GM18502 (cell line): ENCODE results near the gene FAM47E.

Experiments
- ATAC-seq: cut with Tn5 transposase; IDR thresholded peaks from one replicate; pipeline ENCODE4 v1.9.1; 2021; ENCODE audit warnings: mild to moderate bottlenecking; ENCODE audit not compliant: unreplicated experiment, poor library complexity

The FAM47E gene

DNA sequence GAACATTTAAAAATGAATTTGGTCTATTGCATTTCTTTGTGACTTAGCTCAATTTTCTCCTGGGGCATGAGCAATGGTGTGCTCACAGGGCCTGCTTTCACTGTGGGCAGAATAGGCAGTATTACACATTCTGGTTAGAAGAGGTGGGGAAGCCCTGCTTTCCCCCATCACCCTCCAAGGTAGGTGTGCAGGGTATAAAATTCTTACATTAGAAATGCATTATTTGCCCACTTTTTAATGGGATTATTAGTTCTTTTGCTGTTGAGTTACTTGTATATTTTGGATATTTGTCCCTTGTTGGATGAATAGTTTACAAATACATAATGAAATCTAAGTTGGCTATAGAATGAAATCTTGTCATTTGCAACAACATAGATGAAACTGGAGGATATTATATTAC, 46.7 kb downstream of the FAM47E start:
- no peak for ATAC-seq

DNA sequence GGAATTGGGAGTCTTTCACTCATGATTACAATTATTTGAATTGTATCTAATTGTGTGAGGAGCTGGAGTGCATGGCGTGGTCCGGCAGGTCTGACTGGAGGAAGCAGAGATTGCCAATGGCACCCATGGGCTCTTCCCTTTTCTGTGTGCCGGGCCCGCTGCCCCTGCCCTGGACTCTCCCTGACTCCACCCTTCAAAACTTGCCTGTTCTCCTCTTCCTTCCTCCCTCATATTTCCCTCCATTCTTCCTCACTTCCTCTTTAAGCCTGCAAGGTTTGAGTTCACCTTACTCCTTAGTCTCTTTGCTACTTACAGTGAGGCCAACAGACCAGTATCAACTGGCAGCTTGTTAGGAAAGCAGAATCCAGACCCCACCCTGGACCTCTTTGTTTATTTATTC, 48.5 kb downstream of the FAM47E start:
- ATAC-seq: no peak

DNA sequence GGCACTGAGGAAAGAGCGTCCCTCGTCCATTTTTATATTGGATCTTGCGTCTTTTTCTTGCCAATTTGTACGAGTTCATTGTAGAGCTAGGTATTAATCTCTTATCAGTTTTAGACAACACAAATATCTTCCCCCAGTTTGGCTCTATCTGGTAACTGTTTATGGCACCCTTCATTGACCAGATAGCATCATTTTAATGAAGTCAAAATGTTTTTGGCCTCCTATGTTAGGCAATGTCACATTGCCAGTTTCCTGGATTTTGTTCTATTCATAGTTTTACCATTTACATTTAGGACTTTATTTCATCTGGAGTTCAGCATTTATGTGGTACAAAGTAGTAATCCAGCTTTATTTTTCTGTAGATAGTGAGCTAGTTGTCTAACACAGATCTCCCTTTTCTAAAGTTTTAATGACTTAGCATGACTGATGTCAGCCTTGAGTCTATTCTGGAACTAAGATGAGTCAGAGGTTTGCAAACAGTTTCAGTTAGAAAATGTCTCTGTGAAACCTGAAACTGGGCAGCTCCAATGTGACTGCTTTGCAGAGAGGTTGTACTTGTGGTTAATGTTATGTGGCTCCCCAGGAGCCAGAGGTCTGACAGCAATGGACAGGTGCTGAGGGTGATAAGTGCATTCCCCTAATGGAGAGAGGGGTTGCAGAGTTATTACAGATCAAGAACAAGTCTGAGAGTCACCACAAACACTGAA, 49.7 kb downstream of the FAM47E start:
- ATAC-seq: peak; percentile 98

DNA sequence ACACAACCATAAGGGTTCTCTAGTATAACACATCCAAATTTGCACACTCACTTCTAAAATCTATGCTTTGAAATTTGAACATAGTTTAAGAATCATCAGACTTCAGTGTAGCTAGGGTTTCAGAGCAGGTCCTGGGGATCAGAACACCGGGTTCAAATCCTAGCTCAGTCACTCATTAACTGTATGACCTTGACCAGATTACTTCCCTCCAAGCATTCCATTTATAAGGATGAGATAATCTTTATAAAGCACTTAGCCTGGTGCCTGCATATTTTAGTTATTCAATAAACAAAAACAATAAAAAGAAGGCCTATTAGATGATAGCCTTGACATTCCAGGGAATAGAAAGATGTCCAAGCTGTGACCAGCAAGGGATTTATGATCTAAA, 50.2 kb downstream of the FAM47E start:
- ATAC-seq: no peak

DNA sequence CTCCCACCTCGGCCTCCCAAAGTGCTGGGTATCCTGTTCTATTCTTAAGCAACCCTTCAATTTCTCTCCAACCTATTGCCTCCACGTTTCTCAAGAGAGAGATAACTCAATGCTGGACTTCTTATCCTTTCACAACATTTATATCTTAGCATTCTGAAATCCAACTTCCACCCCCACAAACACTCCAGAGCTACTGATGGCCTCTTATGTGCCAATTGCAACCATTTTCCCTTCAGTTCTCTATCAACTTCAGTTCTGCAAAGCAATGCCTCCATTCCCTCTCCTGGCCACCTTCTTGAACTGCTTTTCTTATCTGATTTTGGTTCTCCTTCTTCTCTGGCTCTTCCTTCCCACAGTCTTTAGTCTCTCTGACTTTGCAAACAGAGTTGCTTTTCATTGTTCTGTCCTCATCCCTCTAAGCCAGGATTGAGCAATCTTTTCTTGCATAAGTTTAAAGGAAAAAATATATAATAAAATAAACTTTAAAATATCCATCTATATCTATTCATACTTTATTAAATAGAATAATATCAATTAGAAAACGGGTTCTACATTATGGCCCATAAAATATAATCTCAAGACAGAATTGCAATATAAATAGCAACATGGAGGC, 51.4 kb downstream of the FAM47E start:
- ATAC-seq: no peak

DNA sequence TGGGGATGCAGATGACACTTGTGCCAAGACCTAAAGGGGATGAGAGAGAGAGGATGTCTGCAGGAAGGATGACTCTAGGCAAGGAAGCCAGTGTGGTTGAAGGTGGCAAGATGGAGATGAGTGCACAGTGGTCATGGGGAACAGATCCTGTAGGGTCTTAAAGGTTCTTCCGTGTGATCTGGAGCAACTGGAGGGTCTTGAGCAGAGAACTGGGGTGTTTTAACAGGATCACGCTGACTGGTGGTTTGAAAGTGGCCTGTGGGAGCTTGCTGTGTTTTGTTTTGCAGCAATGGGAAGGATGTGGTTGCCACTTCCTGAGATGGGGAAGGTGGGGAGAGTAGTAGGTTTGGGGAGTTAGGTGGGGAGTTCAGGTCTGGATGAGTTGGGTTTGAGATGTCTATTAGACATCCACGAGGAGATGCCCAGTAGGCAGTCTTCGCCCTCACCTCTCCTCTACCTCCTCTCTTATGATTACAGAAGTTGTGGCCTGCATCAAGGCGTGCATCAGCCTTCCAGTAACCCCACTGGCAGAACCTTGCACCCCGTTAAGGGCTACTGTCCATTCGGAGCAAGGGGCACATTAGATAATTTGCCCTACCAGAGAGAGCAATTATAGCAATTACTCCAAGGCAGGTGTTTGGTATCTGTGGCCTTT, 53.6 kb downstream of the FAM47E start:
- ATAC-seq: no peak

DNA sequence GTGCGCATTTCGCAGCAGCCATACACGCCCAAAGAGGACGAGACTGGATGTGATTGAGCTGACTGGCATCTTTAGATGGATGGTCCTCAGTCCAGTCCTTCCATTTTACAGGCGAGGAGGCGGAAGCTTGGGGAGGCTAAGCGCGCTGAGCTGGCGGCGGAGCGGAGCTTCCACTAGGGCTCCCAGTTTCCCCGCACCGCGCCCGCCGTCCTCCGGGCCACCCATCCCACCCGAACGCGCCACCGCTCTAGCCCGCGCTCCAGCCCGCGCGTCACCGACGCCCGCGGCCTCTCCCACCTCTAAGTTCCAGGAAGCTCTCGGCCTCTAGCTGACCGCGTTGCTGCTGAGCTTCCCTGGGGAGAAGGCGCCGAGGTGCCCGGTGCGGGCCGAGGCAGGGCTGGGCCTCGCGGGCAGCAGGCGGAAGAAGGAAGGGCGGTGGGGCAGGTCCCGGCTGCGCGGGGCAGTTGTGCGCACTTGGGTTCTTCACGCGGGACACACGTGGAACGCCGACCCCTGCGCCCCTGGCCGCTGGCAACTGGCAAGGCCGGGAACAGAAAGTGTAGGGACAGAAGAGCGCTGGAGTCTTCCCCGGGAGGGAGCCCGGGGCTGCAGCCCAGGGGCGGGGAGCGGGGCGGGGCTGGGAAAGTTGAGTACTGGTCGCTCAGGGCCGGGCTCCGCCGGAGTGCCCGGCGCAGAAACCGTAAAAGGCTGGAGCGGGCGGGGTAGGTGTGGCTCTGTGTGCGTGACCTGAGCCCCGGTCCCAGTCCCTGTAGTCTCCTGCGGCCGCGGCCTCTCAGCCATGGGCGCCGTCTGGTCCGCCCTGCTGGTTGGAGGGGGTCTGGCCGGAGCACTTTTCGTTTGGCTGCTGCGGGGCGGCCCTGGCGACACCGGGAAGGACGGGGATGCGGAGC, 54.7 kb downstream of the FAM47E start, which contains the start of gene STBD1:
Gene STBD1, plus strand, starts transcription at position 763 of the 911 bp plus-strand sequence. Its CDS starts 37 bp downstream, at position 800.
- no peak for ATAC-seq

DNA sequence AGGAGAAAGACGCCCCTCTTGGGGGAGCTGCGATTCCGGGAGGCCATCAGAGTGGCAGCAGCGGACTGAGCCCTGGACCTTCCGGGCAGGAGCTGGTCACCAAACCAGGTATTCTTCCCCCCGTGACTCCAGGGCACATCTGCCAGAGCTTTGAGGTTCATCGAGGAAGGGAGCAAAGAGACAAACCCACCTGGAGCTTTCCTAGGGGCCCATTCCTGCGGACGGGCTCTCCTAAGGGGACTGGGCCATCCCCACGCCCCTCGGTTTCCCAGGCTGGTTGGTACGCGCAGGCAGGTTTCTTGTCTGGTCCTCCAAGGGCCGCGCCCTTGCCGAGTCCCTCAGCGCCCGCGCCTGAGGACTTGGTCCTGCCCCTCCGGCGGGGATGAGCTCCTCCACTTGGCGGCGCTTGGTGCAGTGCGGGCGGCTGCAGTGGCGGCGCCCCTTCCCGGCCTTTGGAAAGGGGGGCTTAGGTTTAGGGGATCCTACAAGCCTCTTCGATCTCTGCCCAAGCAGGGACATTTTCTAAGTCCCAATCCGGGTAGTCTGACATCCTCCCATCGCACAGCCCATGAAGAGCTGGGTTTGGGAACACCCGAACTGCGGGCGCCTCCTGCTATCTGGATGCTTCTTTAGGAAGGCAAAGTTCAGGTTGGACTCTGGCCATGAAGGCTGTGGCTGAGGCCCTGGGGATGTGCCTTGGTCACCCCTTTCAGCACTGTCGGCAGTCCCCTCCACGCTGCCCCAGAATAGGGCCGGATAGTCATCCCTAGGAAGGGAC, 55.5 kb downstream of the FAM47E start:
- no peak for ATAC-seq

DNA sequence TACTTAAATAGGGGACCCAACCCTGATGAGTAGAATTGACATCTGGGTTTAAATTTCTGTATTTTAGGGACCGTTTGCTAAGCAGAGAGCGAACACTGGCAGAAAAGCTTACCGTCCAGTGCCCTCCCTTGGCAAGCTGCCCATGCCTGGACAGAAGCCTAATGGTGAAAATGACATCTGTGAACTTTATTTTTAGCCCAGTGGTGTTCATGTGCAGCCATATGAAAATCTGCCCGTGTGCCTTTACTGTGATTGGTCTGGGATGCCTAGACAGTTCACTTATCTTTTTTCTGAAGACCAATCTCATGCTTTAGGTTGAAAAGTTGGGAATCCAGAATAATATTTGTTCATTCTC, 56.1 kb downstream of the FAM47E start:
- no peak for ATAC-seq

DNA sequence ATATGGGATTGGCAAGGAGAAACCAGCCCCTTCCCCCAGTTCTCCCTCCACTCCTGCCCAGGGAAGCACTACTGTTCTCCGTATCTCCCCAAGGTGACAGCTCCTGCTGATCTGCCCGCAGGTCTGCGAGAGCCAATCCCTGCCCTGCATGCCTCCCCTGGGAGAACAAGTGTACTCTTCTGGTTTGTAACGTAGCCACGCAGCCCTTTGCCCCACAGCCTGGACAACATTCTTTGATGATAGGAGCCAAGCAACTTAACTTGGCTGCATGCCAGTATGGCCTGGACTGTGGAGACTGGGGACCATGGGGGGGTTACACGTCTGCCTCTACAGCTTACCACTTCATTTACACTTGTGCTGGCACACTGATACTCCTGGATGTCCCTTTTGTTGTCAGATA, 57.0 kb downstream of the FAM47E start:
- ATAC-seq: no peak

DNA sequence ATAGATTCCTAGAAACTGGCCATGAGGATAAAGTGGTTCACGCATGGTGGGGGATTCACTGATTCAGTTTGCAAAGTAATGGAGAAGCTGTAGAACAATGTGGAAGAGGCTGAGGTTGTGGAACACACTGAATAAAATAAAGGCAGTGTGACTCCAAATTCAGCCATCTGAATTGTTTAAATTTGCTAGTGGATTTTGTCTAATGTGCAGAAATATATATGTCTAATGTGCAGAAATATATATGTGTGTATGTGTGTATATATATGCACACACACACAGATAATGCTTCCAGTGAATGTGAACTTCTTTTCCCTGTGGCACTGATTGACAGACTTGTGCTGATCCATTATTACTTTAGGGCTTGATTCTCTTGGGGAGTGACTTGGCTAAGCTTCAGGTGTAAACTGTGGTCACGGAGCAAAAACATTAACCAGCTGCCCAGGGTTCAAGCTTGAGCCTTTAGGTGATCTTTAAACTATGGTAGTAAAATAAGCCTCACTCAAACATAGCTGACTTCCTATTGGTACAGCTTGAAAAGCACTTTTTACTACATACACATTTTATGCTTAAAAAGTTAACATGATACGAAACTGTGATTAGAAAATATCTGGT, 58.5 kb downstream of the FAM47E start:
- ATAC-seq: no peak

DNA sequence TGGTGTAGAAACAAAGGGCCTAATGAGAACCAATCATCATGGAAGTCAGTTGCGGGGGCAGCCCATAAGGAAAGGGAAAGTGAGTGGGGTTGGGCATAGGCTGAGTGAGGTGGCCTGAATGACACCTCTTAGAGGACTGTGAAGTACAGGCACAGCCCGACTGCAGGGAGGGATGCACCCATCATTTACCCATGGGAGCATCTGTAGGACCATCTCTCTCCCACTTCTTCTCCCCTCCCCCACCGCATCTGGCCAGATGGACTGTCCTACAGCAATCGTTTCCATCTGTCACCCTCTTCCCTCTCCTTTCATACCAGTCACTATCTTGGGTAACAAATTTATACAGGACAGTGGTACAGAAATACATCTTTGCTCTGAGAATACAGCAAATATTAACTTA, 59.2 kb downstream of the FAM47E start:
- no peak for ATAC-seq

DNA sequence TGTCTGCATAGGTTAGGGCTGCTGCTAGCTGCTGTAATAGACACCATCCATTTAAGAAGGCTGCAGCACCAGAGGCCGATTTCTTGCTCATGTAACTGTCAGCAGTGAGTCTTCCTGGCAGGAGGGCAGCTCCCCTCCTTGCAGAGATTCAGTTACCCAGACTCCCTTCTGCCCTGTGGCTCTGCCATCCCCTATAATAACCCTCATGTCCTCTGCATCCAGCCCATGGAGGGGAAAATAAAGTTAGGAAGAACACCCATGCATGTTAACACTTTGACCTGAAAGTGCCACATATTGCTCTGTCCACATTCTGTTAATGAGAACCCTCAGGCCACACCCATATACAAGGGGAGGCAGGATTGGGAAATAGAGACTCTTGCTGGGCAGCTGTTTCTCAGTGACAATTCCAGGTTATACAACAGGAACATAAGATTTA, 60.4 kb downstream of the FAM47E start:
- ATAC-seq: no peak

DNA sequence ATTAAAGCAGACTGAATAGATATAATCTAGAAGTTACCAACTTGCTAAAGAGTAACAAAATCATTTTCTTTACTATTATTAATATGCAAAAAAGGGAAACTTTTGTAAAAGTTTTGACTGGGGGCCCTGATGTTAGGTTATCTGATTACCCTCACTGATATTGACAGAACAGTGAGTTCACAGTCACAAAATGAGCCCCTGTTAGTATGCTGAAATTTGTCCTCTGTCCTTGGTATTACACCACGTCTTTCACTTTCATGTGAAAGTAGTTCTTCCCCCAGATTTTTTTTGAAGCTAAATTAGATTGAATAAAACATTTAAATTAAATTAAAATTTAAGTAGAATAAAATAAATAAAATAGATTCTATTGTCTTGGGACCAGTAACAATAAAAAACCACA, 60.9 kb downstream of the FAM47E start:
- no peak for ATAC-seq

DNA sequence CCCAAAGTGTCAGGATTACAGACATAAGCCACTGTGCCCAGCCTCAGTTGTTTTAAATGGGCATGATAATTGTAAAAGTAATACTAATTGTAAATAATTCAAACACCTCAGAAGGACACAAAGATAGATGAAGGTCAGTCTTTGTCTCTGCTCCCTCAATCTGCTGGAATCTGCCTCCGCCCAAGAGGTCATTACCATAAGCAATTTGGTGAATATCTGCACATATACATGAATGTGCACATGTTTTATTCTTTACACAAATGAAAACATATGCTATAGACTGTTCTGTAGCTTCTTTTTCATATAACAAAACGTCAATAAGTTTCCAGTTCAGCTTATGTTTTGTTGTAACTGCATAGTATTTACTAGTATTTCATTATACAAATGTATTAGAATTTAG, 62.0 kb downstream of the FAM47E start:
- ATAC-seq: no peak

DNA sequence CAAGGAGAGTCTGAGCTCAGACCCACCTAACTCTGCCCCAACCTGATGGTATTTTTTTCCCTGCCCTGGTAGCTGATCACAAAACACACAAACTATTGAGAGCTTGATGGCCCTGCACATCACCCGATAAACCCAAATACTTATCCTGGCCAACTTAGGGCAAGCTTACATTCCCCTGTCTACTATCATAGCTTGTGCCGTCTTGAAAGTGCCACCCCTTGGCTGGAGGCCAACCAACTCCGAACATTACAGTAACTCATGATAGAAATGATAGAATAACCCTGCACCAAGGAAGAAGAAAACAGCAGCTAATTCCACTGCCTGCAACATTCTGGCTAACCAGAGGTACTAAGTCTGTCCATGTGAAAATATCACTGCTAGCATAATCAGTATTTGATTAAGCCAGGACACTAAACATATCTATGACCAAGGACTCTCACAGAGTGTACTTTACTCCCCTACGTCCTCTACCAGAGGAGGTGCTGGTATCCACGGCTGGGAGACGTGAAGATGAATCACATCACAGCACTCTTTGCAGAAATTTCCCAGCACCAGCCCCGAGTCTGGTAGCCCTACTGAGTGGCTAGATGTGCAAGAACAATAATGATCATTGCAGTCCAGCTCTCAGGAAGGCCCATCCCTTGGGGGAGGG, 63.9 kb downstream of the FAM47E start:
- no peak for ATAC-seq

DNA sequence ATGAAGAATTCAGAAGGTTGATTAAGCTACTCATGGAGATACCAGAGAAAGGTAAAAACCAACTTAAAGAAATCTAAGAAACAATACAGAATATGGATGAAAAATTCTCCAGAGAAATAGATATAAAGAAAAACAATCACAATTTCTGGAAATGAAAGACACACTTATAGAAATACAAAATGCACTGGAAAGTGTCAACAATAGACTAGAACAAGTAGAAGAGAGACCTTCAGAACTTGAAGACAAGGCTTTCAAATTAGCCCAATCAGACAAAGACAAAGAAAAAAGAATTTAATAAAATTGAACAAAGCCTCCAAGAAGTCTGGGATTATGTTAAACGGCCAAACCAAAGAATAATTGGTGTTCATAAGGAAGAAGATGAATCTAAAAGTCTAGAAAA, 64.6 kb downstream of the FAM47E start:
- ATAC-seq: no peak

DNA sequence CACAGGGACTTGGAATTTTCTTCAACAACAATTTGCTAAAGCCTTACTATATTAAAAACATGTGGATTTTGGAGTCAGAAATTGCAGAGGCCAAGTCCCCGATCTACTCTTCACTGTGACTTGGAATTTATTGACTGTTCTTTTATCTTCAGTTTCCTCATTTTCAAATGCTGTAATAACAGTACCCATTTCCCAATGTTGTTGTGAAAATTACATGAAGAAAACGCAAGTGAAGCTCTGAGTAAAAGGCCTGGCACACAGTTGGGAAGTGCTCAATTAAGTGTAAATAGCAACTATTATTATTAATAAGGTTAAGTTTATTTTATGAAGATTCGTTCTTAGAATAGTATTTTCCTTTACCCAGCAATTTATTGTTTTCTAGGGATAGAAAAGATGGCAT, 70.7 kb downstream of the FAM47E start:
- no peak for ATAC-seq

DNA sequence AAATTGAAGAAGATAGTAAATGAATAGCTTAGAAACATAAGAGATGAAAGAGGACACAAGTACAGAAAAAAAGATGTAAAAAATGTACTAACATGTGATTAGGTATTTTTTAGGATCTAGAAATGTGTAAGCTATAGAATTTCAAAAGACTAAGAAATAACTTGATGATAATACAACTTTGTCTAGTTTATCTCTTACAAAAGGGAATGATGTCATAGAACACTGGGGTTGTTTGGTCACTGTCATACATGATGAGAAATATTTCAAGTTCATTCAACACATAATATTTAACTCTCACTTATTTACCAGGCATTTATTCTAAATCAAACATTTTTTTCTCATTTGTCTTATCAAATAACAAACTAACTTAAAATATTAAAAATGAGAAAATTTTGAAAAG, 73.6 kb downstream of the FAM47E start:
- no peak for ATAC-seq
